GM12878 (cell line): ENCODE measurements around the gene CHST5. TPM values are rescaled to one million over a fixed set of nuclear protein-coding genes. Genes with fewer than 3 reads are reported as not detected.

Experiments
- ATAC-seq: fragments of 200-7000 bp; cut with Tn5 transposase; 3 replicates; pipeline ENCODE4 v1.9.1; 2020; ENCODE audit warnings: mild to moderate bottlenecking, moderate library complexity
- BruUV-seq: library from RNA; stranded (reverse); fragments of 400-500 nt; replicated peaks from 2 replicates; lab custom pipeline; 2021; lab: Mats Ljungman, UMichigan
- CTCF ChIA-PET: fragments of 300-600 bp; sonication (Branson Sonifier 250); formaldehyde crosslinking; extraction: SDS; loops from one replicate; lab custom pipeline; 2021; ENCODE audit warnings: inconsistent platforms; lab: Yijun Ruan, JAX
- POLR2A ChIA-PET: fragments of 350-600 bp; formaldehyde crosslinking; extraction: SDS; loops from one replicate; lab custom pipeline; 2021; ENCODE audit warnings: inconsistent platforms; lab: Charles Lee
- RAD21 ChIA-PET: fragments of 300-600 bp; sonication (Branson Sonifier 250); formaldehyde crosslinking; loops from one replicate; lab custom pipeline; 2023; ENCODE audit warnings: antibody characterized with exemption; ENCODE audit not compliant: unreplicated experiment; lab: Charles Lee
- SMC1A ChIA-PET: fragments of 300-600 bp; sonication (Branson Sonifier 250); formaldehyde crosslinking; loops from one replicate; lab custom pipeline; 2023; ENCODE audit not compliant: unreplicated experiment, uncharacterized antibody; lab: Charles Lee
- DNase-seq: peaks from one replicate; pipeline ENCODE4 v3.0.0-alpha.2; 2011; ENCODE audit warnings: low read depth, low spot score
- FAIRE-seq: peaks from 3 replicates; lab custom pipeline; 2011; peaks lifted over from hg19 to GRCh38; lab: Jason Lieb, UNC
- H2AFZ ChIP-seq: 2 replicates; pipeline ENCODE4 v1.6.0; 2011; ENCODE audit warnings: low read depth, low read length, control low read depth; ENCODE audit not compliant: control insufficient read depth
- H3K27ac ChIP-seq: 2 replicates; pipeline ENCODE4 v1.5.1; 2011; ENCODE audit warnings: control low read depth; ENCODE audit not compliant: control insufficient read depth, insufficient read depth
- H3K27me3 ChIP-seq, 2 experiments: replicated peaks in 1 of 2; 2 replicates each; pipeline versions ENCODE4 v1.6.0 to v1.6.1; 2011; ENCODE audit warnings: low read length in 1 of 2; ENCODE audit not compliant: control insufficient read depth in 2 of 2, insufficient read depth in 2 of 2
- H3K36me3 ChIP-seq, 2 experiments: 2 replicates each; pipeline ENCODE4 v1.5.1; 2011; ENCODE audit warnings: low read length in 1 of 2; ENCODE audit not compliant: control insufficient read depth in 2 of 2, insufficient read depth in 2 of 2
- H3K4me1 ChIP-seq: 2 replicates; pipeline ENCODE4 v1.6.1; 2011; ENCODE audit warnings: mild to moderate bottlenecking, low read length, moderate library complexity, mixed read lengths; ENCODE audit not compliant: control insufficient read depth, insufficient read depth
- H3K4me2 ChIP-seq: 2 replicates; pipeline ENCODE4 v1.6.0; 2011; ENCODE audit warnings: control low read depth; ENCODE audit not compliant: control insufficient read depth, insufficient read depth
- H3K4me3 ChIP-seq: fragments of 200-600 bp; sonication (generic); 2 replicates; pipeline ENCODE4 v1.5.1; 2016
- H3K79me2 ChIP-seq: 2 replicates; pipeline ENCODE4 v1.6.0; 2011; ENCODE audit warnings: low read length; ENCODE audit not compliant: control insufficient read depth, insufficient read depth
- H3K9ac ChIP-seq: 2 replicates; pipeline ENCODE4 v1.8.0; 2011; ENCODE audit warnings: low read length, control low read depth, mixed read lengths; ENCODE audit not compliant: control insufficient read depth, insufficient read depth
- H3K9me3 ChIP-seq: replicated peaks from 3 replicates; pipeline ENCODE4 v1.5.1; 2011; ENCODE audit warnings: mild to moderate bottlenecking, low read length; ENCODE audit not compliant: control insufficient read depth, insufficient read depth
- H4K20me1 ChIP-seq: 2 replicates; pipeline ENCODE4 v1.6.0; 2011; ENCODE audit not compliant: control insufficient read depth, insufficient read depth
- EED ChIP-seq: sonication (generic); IDR thresholded peaks from 2 replicates; pipeline ENCODE4 v1.6.1; 2016; ENCODE audit warnings: antibody characterized with exemption, low read depth
- MEF2A ChIP-seq: IDR thresholded peaks from 2 replicates; pipeline ENCODE4 v1.6.1; 2011; ENCODE audit warnings: low read depth, mild to moderate bottlenecking, low read length, moderate library complexity; ENCODE audit not compliant: insufficient read depth
- NR2C1 ChIP-seq: fragments of 450-650 bp; IDR thresholded peaks from 2 replicates; pipeline ENCODE4 v1.6.1; 2017; ENCODE audit warnings: antibody characterized with exemption, mild to moderate bottlenecking, moderate library complexity
- SREBF2 ChIP-seq: IDR thresholded peaks from 2 replicates; pipeline ENCODE4 v1.6.1; 2012; ENCODE audit warnings: mild to moderate bottlenecking, low read length
- WGBS: methylation state at CpG from one replicate; pipeline ENCODE4 v1.1.6; 2016; ENCODE audit warnings: low lambda C conversion rate; ENCODE audit not compliant: insufficient replicate concordance, insufficient coverage; ENCODE audit errors: missing lambda C conversion rate; 5-methylcytosine and 5-hydroxymethylcytosine counted together
- in situ Hi-C: fragments of 300-500 bp; cut with MboI; formaldehyde crosslinking; loops from 9 replicates; pipeline ENCODE4 v1.14.3; 2018; ENCODE audit warnings: mixed read lengths
- intact Hi-C: fragments of 100-400 bp; cut with micrococcal nuclease; formaldehyde crosslinking; loops from one replicate; pipeline ENCODE4 v1.14.2; 2022; ENCODE audit not compliant: unreplicated experiment
- polyA plus RNA-seq, 11 experiments: library from polyadenylated mRNA; depleted of rRNA in 4 of 11; unstranded in 6 of 11; stranded (reverse) in 5 of 11; fragments of >200 nt; fragmentation: Nextera tagmentation in 4 of 11; fragmentation: Illumina TruSeq in 1 of 11; extraction: Ambion mirVana in 4 of 11; extraction: Trizol in 1 of 11; gene quantifications; 1 replicate in 1 of 11; 2 replicates in 10 of 11; pipeline versions ENCODE4 v1.2.1 to v1.2.3, GENCODE V29; 2011 to 2016; ENCODE audit warnings: inconsistent platforms in 2 of 11, missing spikeins in 2 of 11, low read depth in 1 of 11
- total RNA-seq, 4 experiments: library from RNA; depleted of rRNA in 3 of 4; stranded (reverse); fragments of >200 nt in 3 of 4; fragmentation: Illumina TruSeq in 1 of 4; extraction: Trizol in 1 of 4; gene quantifications; 2 replicates each; pipeline versions ENCODE4 v1.2.1 to v1.2.3, GENCODE V29; 2013 to 2021
- TF ChIP-seq, protein P1 (sequence below): IDR thresholded peaks from 2 replicates; pipeline ENCODE4 v1.6.1; 2011; ENCODE audit warnings: borderline replicate concordance, low read depth, mild to moderate bottlenecking, moderate library complexity, mixed read lengths, low read length; ENCODE audit not compliant: insufficient read depth; ENCODE audit errors: extremely low read length
- TF ChIP-seq, protein P2 (sequence below): fragments of 450-650 bp; IDR thresholded peaks from 2 replicates; pipeline ENCODE4 v1.6.1; 2017; ENCODE audit warnings: antibody characterized with exemption, mild to moderate bottlenecking, moderate library complexity
- TF ChIP-seq, protein P3 (sequence below): IDR thresholded peaks from 2 replicates; pipeline ENCODE4 v1.6.1; 2011; ENCODE audit warnings: low read depth, mild to moderate bottlenecking, low read length, moderate library complexity, borderline replicate concordance; ENCODE audit errors: extremely low read depth

CHST5 gene
- total and polyA plus RNA-seq, 10 of the 15 experiments (the other 5 are each of a cell fraction or from before 2014, with no cell fraction given) = 0.04 to 0.43 (median 0.14) TPM; not detected in 6

DNA sequence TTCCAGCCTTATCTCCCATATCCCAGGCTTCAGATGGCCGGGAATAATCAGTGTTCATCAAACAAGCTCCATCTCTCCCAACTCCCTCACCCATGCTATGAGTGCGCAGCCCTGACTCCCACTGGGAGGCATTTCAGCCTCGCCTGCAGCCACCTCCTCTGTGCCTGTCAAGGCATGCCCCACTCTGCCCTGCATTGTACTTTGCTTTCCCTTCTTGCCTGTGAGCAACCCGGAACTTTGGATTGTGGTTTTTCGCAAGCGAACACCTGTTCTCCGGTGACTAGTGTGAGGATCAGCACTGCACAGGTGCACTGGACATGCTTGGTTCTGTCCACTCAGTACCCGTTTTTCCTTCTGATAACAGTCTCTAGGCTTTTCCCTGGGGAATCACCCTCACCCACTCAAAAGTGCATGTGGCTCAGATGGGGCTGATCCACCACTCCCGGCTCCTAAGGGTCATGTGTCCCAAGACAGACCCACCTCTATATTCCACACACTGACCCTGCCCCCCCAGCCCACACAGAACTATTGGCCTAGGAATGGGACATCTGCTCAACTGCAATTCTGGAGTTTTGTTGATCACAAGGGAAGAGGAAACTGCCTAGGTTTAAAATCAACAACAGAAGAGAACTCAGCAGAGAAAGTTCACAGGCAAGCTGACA lies 49.8 kb downstream of the CHST5 start (continued):
- TF ChIP-seq, protein P1, sequence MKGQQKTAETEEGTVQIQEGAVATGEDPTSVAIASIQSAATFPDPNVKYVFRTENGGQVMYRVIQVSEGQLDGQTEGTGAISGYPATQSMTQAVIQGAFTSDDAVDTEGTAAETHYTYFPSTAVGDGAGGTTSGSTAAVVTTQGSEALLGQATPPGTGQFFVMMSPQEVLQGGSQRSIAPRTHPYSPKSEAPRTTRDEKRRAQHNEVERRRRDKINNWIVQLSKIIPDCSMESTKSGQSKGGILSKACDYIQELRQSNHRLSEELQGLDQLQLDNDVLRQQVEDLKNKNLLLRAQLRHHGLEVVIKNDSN = no peak
- TF ChIP-seq, protein P2, sequence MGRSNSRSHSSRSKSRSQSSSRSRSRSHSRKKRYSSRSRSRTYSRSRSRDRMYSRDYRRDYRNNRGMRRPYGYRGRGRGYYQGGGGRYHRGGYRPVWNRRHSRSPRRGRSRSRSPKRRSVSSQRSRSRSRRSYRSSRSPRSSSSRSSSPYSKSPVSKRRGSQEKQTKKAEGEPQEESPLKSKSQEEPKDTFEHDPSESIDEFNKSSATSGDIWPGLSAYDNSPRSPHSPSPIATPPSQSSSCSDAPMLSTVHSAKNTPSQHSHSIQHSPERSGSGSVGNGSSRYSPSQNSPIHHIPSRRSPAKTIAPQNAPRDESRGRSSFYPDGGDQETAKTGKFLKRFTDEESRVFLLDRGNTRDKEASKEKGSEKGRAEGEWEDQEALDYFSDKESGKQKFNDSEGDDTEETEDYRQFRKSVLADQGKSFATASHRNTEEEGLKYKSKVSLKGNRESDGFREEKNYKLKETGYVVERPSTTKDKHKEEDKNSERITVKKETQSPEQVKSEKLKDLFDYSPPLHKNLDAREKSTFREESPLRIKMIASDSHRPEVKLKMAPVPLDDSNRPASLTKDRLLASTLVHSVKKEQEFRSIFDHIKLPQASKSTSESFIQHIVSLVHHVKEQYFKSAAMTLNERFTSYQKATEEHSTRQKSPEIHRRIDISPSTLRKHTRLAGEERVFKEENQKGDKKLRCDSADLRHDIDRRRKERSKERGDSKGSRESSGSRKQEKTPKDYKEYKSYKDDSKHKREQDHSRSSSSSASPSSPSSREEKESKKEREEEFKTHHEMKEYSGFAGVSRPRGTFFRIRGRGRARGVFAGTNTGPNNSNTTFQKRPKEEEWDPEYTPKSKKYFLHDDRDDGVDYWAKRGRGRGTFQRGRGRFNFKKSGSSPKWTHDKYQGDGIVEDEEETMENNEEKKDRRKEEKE = no peak

DNA sequence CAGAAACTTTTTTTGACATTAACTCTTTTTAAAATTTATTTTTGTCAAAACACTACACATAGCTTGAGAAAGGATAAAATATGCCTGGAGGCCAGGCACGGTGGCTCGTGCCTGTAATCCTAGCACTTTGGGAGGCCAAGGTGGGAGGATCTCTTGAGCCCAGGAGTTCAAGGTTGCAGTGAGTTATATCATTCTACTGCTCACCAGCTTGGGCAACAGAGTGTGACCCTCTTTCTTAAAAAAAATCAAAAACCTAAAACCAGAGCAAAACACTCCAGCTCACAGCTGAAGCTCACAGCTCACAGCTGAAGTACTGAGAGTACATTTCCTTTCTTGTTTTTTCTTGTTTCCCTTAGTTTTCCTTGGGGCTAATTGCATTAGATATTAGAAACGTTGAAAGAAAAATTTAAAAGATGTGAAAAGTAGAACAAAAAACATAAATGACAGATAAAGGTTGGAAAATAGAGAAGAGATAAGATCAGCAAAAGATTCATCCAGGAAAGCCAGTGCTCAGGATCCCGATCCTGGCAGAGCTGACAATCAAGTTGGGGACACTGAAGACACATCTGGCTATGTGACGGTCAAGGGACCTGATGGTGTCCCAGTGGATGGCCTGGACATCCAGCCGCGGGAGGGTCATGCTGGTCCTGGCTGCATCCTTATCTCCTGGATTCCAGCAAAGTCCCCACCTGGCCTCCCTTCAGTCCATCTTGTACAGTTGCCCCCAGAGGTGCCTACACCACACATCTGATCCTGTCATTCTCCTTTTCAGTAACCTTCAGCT lies 50.5 kb downstream of the CHST5 start:
- no peaks in the 10 kb centered on the region for H4K20me1 ChIP-seq
- H3K4me2 ChIP-seq = no peak overlapping the region
- ChIA-PET RAD21 (interaction anchor here (0.5 to 3.4 kb wide), 5 partner anchors 8 to 136 kb away, joined by 3 to 19 read pairs (median 4); no protein-coding TSS in a partner anchor), POLR2A (interaction anchor here (0.6 to 1.4 kb wide), 3 partner anchors 9 to 161 kb away, joined by 3 read pairs; no protein-coding TSS in a partner anchor), SMC1A (interaction anchor here (1.0 to 3.0 kb wide), 5 partner anchors 8 to 64 kb away, joined by 3 to 13 read pairs (median 10); no protein-coding TSS in a partner anchor), CTCF (interaction anchor here (0.6 to 3.7 kb wide), 6 partner anchors 13 to 1232 kb away, joined by 3 to 20 read pairs (median 7); partner anchors contain the start of gene TMEM170A)
- intact Hi-C loops = no loop called here
- no peak overlapping the region for H2AFZ ChIP-seq
- ATAC-seq (peak; percentile 12; the same call in 1 of the 3 replicates), DNase-seq (no peak), FAIRE-seq (no peak)
- 70% methylated on average over 7 of the region's 7 CpGs for WGBS
- H3K27ac ChIP-seq = peak overlapping the region; percentile 74; the same call in 1 of the 2 replicates
- H3K4me1 ChIP-seq = peaks cover 39% of the 10 kb centered on the region
- H3K27me3 ChIP-seq = no peaks in the 10 kb centered on the region
- no peaks in the 10 kb centered on the region for H3K9me3 ChIP-seq
- H3K36me3 ChIP-seq = no peaks in the 10 kb centered on the region
- H3K9ac ChIP-seq = no peak overlapping the region
- in situ Hi-C loops = no loop called here
- no peaks in the 10 kb centered on the region for H3K79me2 ChIP-seq
- no TSS peak for BruUV-seq
- no peak for TF ChIP-seq EED
- TF ChIP-seq SREBF2 = no peak
- TF ChIP-seq NR2C1 = no peak
- TF ChIP-seq MEF2A = no peak
- TF ChIP-seq, protein P3, sequence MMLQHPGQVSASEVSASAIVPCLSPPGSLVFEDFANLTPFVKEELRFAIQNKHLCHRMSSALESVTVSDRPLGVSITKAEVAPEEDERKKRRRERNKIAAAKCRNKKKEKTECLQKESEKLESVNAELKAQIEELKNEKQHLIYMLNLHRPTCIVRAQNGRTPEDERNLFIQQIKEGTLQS = no peak
- no peak overlapping the region for H3K4me3 ChIP-seq
